ENCODE data around the gene CORO2A. TPM values are rescaled to one million over a fixed set of nuclear protein-coding genes. Genes with fewer than 3 reads are reported as not detected.

The CORO2A gene
- total RNA-seq, 1 experiment from 2014 or later, result 32.5 TPM

GRCh38 chr9:98226957-98227356 is 34.5 kb upstream of the CORO2A start:
- H3K4me3 Mint-ChIP-seq, result no peak overlapping the region
- H3K4me1 Mint-ChIP-seq, result peaks cover 12% of the 10 kb centered on the region
- TF ChIP-seq EMX1 (CRISPR knock-in tag; IDR thresholded peaks at IDR 0.05), result no peak
- TF ChIP-seq, protein P1, sequence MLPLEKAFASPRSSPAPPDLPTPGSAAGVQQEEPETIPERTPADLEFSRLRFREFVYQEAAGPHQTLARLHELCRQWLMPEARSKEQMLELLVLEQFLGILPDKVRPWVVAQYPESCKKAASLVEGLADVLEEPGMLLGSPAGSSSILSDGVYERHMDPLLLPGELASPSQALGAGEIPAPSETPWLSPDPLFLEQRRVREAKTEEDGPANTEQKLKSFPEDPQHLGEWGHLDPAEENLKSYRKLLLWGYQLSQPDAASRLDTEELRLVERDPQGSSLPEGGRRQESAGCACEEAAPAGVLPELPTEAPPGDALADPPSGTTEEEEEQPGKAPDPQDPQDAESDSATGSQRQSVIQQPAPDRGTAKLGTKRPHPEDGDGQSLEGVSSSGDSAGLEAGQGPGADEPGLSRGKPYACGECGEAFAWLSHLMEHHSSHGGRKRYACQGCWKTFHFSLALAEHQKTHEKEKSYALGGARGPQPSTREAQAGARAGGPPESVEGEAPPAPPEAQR (CRISPR knock-in tag; IDR thresholded peaks at IDR 0.05), result no peak
- TF ChIP-seq, protein P2, sequence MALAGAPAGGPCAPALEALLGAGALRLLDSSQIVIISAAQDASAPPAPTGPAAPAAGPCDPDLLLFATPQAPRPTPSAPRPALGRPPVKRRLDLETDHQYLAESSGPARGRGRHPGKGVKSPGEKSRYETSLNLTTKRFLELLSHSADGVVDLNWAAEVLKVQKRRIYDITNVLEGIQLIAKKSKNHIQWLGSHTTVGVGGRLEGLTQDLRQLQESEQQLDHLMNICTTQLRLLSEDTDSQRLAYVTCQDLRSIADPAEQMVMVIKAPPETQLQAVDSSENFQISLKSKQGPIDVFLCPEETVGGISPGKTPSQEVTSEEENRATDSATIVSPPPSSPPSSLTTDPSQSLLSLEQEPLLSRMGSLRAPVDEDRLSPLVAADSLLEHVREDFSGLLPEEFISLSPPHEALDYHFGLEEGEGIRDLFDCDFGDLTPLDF (CRISPR knock-in tag; IDR thresholded peaks at IDR 0.05), result no peak
- TF ChIP-seq SP1 (CRISPR knock-in tag; conservative IDR thresholded peaks at IDR 0.05), result no peak
- TF ChIP-seq ZNF121 (CRISPR knock-in tag; IDR thresholded peaks at IDR 0.05), result no peak
- no peak for TF ChIP-seq E2F4 (CRISPR knock-in tag; IDR thresholded peaks at IDR 0.05; ENCODE audit: borderline replicate concordance, low read depth)
- TF ChIP-seq CDX4 (CRISPR knock-in tag; IDR thresholded peaks at IDR 0.05; ENCODE audit: borderline replicate concordance), result no peak
- TF ChIP-seq JUN (CRISPR knock-in tag; IDR thresholded peaks at IDR 0.05), result no peak
- no peak for TF ChIP-seq CREM (CRISPR knock-in tag; IDR thresholded peaks at IDR 0.05)
- TF ChIP-seq, protein P3, sequence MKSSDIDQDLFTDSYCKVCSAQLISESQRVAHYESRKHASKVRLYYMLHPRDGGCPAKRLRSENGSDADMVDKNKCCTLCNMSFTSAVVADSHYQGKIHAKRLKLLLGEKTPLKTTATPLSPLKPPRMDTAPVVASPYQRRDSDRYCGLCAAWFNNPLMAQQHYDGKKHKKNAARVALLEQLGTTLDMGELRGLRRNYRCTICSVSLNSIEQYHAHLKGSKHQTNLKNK (CRISPR knock-in tag; IDR thresholded peaks at IDR 0.05), result no peak
- TF ChIP-seq, protein P4, sequence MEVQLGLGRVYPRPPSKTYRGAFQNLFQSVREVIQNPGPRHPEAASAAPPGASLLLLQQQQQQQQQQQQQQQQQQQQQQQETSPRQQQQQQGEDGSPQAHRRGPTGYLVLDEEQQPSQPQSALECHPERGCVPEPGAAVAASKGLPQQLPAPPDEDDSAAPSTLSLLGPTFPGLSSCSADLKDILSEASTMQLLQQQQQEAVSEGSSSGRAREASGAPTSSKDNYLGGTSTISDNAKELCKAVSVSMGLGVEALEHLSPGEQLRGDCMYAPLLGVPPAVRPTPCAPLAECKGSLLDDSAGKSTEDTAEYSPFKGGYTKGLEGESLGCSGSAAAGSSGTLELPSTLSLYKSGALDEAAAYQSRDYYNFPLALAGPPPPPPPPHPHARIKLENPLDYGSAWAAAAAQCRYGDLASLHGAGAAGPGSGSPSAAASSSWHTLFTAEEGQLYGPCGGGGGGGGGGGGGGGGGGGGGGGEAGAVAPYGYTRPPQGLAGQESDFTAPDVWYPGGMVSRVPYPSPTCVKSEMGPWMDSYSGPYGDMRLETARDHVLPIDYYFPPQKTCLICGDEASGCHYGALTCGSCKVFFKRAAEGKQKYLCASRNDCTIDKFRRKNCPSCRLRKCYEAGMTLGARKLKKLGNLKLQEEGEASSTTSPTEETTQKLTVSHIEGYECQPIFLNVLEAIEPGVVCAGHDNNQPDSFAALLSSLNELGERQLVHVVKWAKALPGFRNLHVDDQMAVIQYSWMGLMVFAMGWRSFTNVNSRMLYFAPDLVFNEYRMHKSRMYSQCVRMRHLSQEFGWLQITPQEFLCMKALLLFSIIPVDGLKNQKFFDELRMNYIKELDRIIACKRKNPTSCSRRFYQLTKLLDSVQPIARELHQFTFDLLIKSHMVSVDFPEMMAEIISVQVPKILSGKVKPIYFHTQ (CRISPR knock-in tag; IDR thresholded peaks at IDR 0.05), result no peak
- TF ChIP-seq CREB1 (CRISPR knock-in tag; IDR thresholded peaks at IDR 0.05), result no peak
- no peak for TF ChIP-seq GRHL2 (CRISPR knock-in tag; IDR thresholded peaks at IDR 0.05; ENCODE audit: insufficient replicate concordance, severe bottlenecking)
- TF ChIP-seq ZNF263 (CRISPR knock-in tag; IDR thresholded peaks at IDR 0.05; ENCODE audit: low read depth), result no peak
- TF ChIP-seq ESRRA (CRISPR knock-in tag; IDR thresholded peaks at IDR 0.05; ENCODE audit: borderline replicate concordance), result no peak
- ChIA-PET CTCF (interaction anchor here (1.0 to 2.8 kb wide), 3 partner anchors 8 to 20 kb away, joined by 3 to 9 read pairs (median 3); no protein-coding TSS in a partner anchor), POLR2A (interaction anchor here (1.1 kb wide), 1 partner anchor 29 kb away, joined by 3 read pairs; the partner anchor contains the start of gene TBC1D2)
- no peaks in the 10 kb centered on the region for H3K27me3 Mint-ChIP-seq (ENCODE audit: low read depth)
- DNase-seq (ENCODE audit: low spot score) (no peak), ATAC-seq (no peak)
- H3K36me3 Mint-ChIP-seq, result peaks cover 48% of the 10 kb centered on the region
- 0 out of 2 replicates have a peak overlapping the region, but pooled peaks have one; percentile 14 for H3K27ac Mint-ChIP-seq
- H3K9me3 Mint-ChIP-seq, result 0 out of 2 replicates have a peak, but pooled peaks cover 3% of the 10 kb centered on the region

- no peak for ATAC-seq
- Mint-ChIP-seq H3K4me3 (no peak overlapping the region), H3K36me3 (peaks cover 49% of the 10 kb centered on the region), H3K27me3 (ENCODE audit: low read depth) (no peaks in the 10 kb centered on the region), H3K27ac (no peak overlapping the region), H3K4me1 (peaks cover 16% of the 10 kb centered on the region), H3K9me3 (0 out of 2 replicates have a peak, but pooled peaks cover 4% of the 10 kb centered on the region)
- DNase-seq (ENCODE audit: low spot score), result no peak
- CTCF ChIA-PET, result no interaction called here
- no peak for TF ChIP-seq HMGXB4 (CRISPR knock-in tag; IDR thresholded peaks at IDR 0.05)
- TF ChIP-seq, protein P5, sequence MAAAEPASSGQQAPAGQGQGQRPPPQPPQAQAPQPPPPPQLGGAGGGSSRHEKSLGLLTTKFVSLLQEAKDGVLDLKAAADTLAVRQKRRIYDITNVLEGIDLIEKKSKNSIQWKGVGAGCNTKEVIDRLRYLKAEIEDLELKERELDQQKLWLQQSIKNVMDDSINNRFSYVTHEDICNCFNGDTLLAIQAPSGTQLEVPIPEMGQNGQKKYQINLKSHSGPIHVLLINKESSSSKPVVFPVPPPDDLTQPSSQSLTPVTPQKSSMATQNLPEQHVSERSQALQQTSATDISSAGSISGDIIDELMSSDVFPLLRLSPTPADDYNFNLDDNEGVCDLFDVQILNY (CRISPR knock-in tag; IDR thresholded peaks at IDR 0.05), result no peak
- POLR2A ChIA-PET, result no interaction called here
Observed at GRCh38 chr9:98226516-98226915, 34.1 kb upstream of the CORO2A start.
